IMR-90 (cell line): ENCODE data around the gene DLX3. TPM values are rescaled to one million over a fixed set of nuclear protein-coding genes. Genes with fewer than 3 reads are reported as not detected.

Source experiments
- ATAC-seq: fragments of 200-7000 bp; cut with Tn5 transposase; 2 replicates; pipeline ENCODE4 v1.9.1; 2020; ENCODE audit warnings: low read depth, mild to moderate bottlenecking, moderate library complexity
- BruUV-seq: library from RNA; stranded (reverse); fragments of 400-500 nt; replicated peaks from 2 replicates; lab custom pipeline; 2021; lab: Mats Ljungman, UMichigan
- CTCF ChIA-PET: fragments of 300-600 bp; formaldehyde crosslinking; extraction: SDS; loops from one replicate; lab custom pipeline; 2021; ENCODE audit warnings: antibody characterized with exemption; lab: Yijun Ruan, JAX
- POLR2A ChIA-PET: fragments of 300-600 bp; sonication (Branson Sonifier 250); formaldehyde crosslinking; loops from one replicate; lab custom pipeline; 2022; ENCODE audit warnings: antibody characterized with exemption; ENCODE audit not compliant: unreplicated experiment; lab: Charles Lee
- DNase-seq: peaks from one replicate; pipeline ENCODE4 v3.0.0; 2013
- H2AFZ ChIP-seq: replicated peaks from 2 replicates; pipeline ENCODE3; 2013; ENCODE audit warnings: low read length, mild to moderate bottlenecking; ENCODE audit not compliant: poor library complexity
- H2AK5ac ChIP-seq: 2 replicates; pipeline ENCODE4 v1.6.1; 2013; ENCODE audit warnings: low read depth, low read length, inconsistent platforms
- H2AK9ac ChIP-seq: replicated peaks from 2 replicates; pipeline ENCODE3; 2013; ENCODE audit warnings: mild to moderate bottlenecking, low read depth, low read length, moderate library complexity; ENCODE audit not compliant: poor library complexity
- H2BK120ac ChIP-seq: 2 replicates; pipeline ENCODE4 v1.6.1; 2013; ENCODE audit warnings: low read depth, low read length, inconsistent platforms
- H2BK15ac ChIP-seq: 3 replicates; pipeline ENCODE4 v1.6.1; 2013; ENCODE audit warnings: low read depth, low read length, inconsistent platforms
- H2BK20ac ChIP-seq: 2 replicates; pipeline ENCODE4 v1.6.1; 2013; ENCODE audit warnings: low read depth, mild to moderate bottlenecking, inconsistent platforms, low read length, moderate library complexity
- H2BK5ac ChIP-seq: 2 replicates; pipeline ENCODE4 v1.6.1; 2013; ENCODE audit warnings: mild to moderate bottlenecking, low read depth, low read length, inconsistent platforms; ENCODE audit not compliant: poor library complexity, severe bottlenecking
- H3K14ac ChIP-seq: replicated peaks from 2 replicates; pipeline ENCODE4 v1.6.1; 2013; ENCODE audit warnings: low read depth, low read length, inconsistent platforms
- H3K18ac ChIP-seq: 2 replicates; pipeline ENCODE4 v1.6.1; 2013; ENCODE audit warnings: low read depth, low read length, control low read depth
- H3K23ac ChIP-seq: 2 replicates; pipeline ENCODE4 v1.6.1; 2013; ENCODE audit warnings: low read depth, low read length, inconsistent platforms
- H3K27ac ChIP-seq: 2 replicates; pipeline ENCODE4 v1.5.1; 2013; ENCODE audit warnings: mild to moderate bottlenecking, control low read depth, low read length; ENCODE audit not compliant: insufficient read depth
- H3K27me3 ChIP-seq: 2 replicates; pipeline ENCODE4 v1.6.1; 2013; ENCODE audit warnings: low read length; ENCODE audit not compliant: control insufficient read depth, insufficient read depth
- H3K36me3 ChIP-seq: 2 replicates; pipeline ENCODE4 v1.6.1; 2013; ENCODE audit warnings: low read length, mixed read lengths; ENCODE audit not compliant: control insufficient read depth, insufficient read depth
- H3K4ac ChIP-seq: 2 replicates; pipeline ENCODE4 v1.6.1; 2013; ENCODE audit warnings: low read depth, low read length, inconsistent platforms
- H3K4me1 ChIP-seq: 2 replicates; pipeline ENCODE4 v1.6.1; 2013; ENCODE audit warnings: low read length, mixed read lengths; ENCODE audit not compliant: control insufficient read depth, insufficient read depth
- H3K4me2 ChIP-seq: 2 replicates; pipeline ENCODE4 v1.6.1; 2013; ENCODE audit warnings: low read depth, mild to moderate bottlenecking, control low read depth, low read length, moderate library complexity
- H3K4me3 ChIP-seq: 2 replicates; pipeline ENCODE4 v1.5.1; 2013; ENCODE audit warnings: low read depth, mild to moderate bottlenecking, control low read depth, low read length, moderate library complexity; ENCODE audit not compliant: insufficient read depth
- H3K56ac ChIP-seq: 2 replicates; pipeline ENCODE4 v1.6.1; 2013; ENCODE audit warnings: low read length, inconsistent platforms; ENCODE audit not compliant: insufficient read depth; ENCODE audit errors: extremely low read depth
- H3K79me1 ChIP-seq, 2 experiments: 2 replicates each; pipeline ENCODE4 v1.6.1; 2013; ENCODE audit warnings: low read length in 2 of 2, inconsistent platforms in 1 of 2, low read depth in 1 of 2
- H3K9ac ChIP-seq: 2 replicates; pipeline ENCODE4 v1.6.1; 2013; ENCODE audit warnings: low read depth, low read length, control low read depth
- H3K9me1 ChIP-seq: 2 replicates; pipeline ENCODE4 v1.6.1; 2013; ENCODE audit warnings: low read length, inconsistent platforms; ENCODE audit not compliant: insufficient read depth
- H3K9me3 ChIP-seq: 2 replicates; pipeline ENCODE4 v1.6.1; 2013; ENCODE audit warnings: low read length; ENCODE audit not compliant: control insufficient read depth, insufficient read depth
- H4K20me1 ChIP-seq: 2 replicates; pipeline ENCODE4 v1.6.1; 2013; ENCODE audit warnings: low read length, inconsistent platforms; ENCODE audit not compliant: insufficient read depth
- H4K5ac ChIP-seq: 2 replicates; pipeline ENCODE4 v1.6.1; 2013; ENCODE audit warnings: mild to moderate bottlenecking, low read depth, low read length, control low read depth
- H4K8ac ChIP-seq, 2 experiments: 2 replicates each; pipeline ENCODE4 v1.6.1; 2013; ENCODE audit warnings: low read depth in 2 of 2, low read length in 2 of 2, control low read depth in 1 of 2, inconsistent platforms in 1 of 2
- H4K91ac ChIP-seq: 2 replicates; pipeline ENCODE4 v1.6.1; 2013; ENCODE audit warnings: low read depth, low read length, inconsistent platforms; ENCODE audit not compliant: insufficient read depth
- CHD1 ChIP-seq: IDR thresholded peaks from 2 replicates; pipeline ENCODE4 v1.6.1; 2012; ENCODE audit warnings: low read depth, low read length, improper control_type of control experiment
- NFE2L2 ChIP-seq: fragments of 150-350 bp; IDR thresholded peaks from 2 replicates; pipeline ENCODE4 v1.6.1; 2016; ENCODE audit warnings: low read depth, mild to moderate bottlenecking, low read length
- WGBS, 2 experiments: methylation state at CpG; one replicate each; pipeline versions ENCODE4 v1.1.5 to v1.1.7; 2013; ENCODE audit warnings: missing lambda C conversion rate in 2 of 2; ENCODE audit not compliant: insufficient read length in 1 of 2; ENCODE audit errors: extremely low coverage in 2 of 2; 5-methylcytosine and 5-hydroxymethylcytosine counted together
- dilution Hi-C: fragments of 300-500 bp; cut with HindIII; formaldehyde crosslinking; loops from one replicate; pipeline ENCODE4 v1.14.3; 2018; ENCODE audit warnings: low sequenced_read_pairs; ENCODE audit not compliant: unreplicated experiment
- in situ Hi-C: fragments of 300-500 bp; cut with MboI; formaldehyde crosslinking; loops from 3 replicates; pipeline ENCODE4 v1.14.3; 2019; ENCODE audit warnings: low sequenced_read_pairs, inconsistent platforms, mixed read lengths
- intact Hi-C: fragments of 100-400 bp; cut with micrococcal nuclease; formaldehyde crosslinking; loops from 2 replicates; pipeline ENCODE4 v1.10.0; 2022
- polyA plus RNA-seq, 3 experiments: library from polyadenylated mRNA; depleted of rRNA; stranded (reverse); fragments of >200 nt; gene quantifications; 2 replicates each; pipeline ENCODE4 v1.2.3, GENCODE V29; 2012; ENCODE audit warnings: low replicate concordance in 1 of 3
- total RNA-seq: library from RNA; depleted of rRNA; stranded (reverse); fragments of >200 nt; gene quantifications from 2 replicates; pipeline ENCODE4 v1.2.3, GENCODE V29; 2012
- TF ChIP-seq, protein P1 (sequence below): fragments of 150-350 bp; IDR thresholded peaks from 2 replicates; pipeline ENCODE4 v1.6.1; 2017; ENCODE audit warnings: mild to moderate bottlenecking, antibody characterized with exemption, low read length, low read depth
- TF ChIP-seq, protein P2 (sequence below): conservative IDR thresholded peaks from 2 replicates; pipeline ENCODE4 v1.5.1; 2012; ENCODE audit warnings: mild to moderate bottlenecking, low read depth, low read length, improper control_type of control experiment
- TF ChIP-seq, protein P3 (sequence below): fragments of 150-350 bp; IDR thresholded peaks from 2 replicates; pipeline ENCODE4 v1.6.1; 2016; ENCODE audit warnings: low read depth, mild to moderate bottlenecking, low read length, moderate library complexity, borderline replicate concordance

Gene DLX3
- total and polyA plus RNA-seq, 2 of the 4 experiments (the other 2 are of a cell fraction): not detected

DNA sequence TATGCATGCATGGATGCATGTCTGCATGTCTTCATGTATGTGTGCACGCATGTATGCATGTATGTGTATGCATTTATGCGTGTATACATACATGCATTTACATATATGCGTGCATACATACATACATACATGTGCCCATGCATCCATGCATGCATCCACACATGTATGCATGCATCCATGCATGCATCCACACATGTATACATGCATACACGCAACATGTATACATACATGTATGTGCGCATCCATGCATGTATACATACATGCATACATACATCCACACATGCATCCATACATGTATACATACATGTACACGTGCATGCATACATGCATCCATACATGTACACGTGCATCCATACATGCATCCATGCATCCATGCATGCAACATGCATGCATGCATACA lies 29.8 kb upstream of the DLX3 start:
- no peak overlapping the region for H4K91ac ChIP-seq
- WGBS, 2 experiments: 38% methylated on average over 4 of the region's 7 CpGs; no CpG with 5 or more reads in 1 of the 2 experiments
- CTCF ChIA-PET: no interaction called here

More for the DNA sequence above, 29.8 kb upstream of the DLX3 start:
- Histone ChIP-seq H2AFZ (no peak overlapping the region), H3K4me2 (no peak overlapping the region), H3K18ac (no peak overlapping the region), H3K27me3 (no peaks in the 10 kb centered on the region), H3K14ac (no peak overlapping the region), H4K5ac (no peak overlapping the region), H3K36me3 (no peaks in the 10 kb centered on the region), H2BK120ac (no peak overlapping the region), H3K23ac (no peak overlapping the region), H3K9me1 (peaks cover 16% of the 10 kb centered on the region), H2BK15ac (no peak overlapping the region), H3K9me3 (no peaks in the 10 kb centered on the region), H3K27ac (no peak overlapping the region), H2BK5ac (no peak overlapping the region), H3K4ac (no peak overlapping the region), H3K9ac (no peak overlapping the region), H3K4me1 (peaks cover 22% of the 10 kb centered on the region), H2AK5ac (no peak overlapping the region), H3K56ac (no peak overlapping the region), H3K4me3 (no peak overlapping the region), H4K20me1 (no peaks in the 10 kb centered on the region; the same call in 1 of the 2 replicates), H2AK9ac (no peak overlapping the region), H2BK20ac (no peak overlapping the region), H4K8ac (no peak overlapping the region), H3K79me1 (peaks cover 0 to 5% of the 10 kb centered on the region in 2 experiments; a peak in 1 of 4 replicates)
- intact Hi-C loops: no loop called here
- no peak for DNase-seq
- BruUV-seq: no TSS peak
- no peak for ATAC-seq
- TF ChIP-seq, protein P1, sequence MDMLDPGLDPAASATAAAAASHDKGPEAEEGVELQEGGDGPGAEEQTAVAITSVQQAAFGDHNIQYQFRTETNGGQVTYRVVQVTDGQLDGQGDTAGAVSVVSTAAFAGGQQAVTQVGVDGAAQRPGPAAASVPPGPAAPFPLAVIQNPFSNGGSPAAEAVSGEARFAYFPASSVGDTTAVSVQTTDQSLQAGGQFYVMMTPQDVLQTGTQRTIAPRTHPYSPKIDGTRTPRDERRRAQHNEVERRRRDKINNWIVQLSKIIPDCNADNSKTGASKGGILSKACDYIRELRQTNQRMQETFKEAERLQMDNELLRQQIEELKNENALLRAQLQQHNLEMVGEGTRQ: no peak
- TF ChIP-seq CHD1 (no peak), NFE2L2 (no peak)
- TF ChIP-seq, protein P2, sequence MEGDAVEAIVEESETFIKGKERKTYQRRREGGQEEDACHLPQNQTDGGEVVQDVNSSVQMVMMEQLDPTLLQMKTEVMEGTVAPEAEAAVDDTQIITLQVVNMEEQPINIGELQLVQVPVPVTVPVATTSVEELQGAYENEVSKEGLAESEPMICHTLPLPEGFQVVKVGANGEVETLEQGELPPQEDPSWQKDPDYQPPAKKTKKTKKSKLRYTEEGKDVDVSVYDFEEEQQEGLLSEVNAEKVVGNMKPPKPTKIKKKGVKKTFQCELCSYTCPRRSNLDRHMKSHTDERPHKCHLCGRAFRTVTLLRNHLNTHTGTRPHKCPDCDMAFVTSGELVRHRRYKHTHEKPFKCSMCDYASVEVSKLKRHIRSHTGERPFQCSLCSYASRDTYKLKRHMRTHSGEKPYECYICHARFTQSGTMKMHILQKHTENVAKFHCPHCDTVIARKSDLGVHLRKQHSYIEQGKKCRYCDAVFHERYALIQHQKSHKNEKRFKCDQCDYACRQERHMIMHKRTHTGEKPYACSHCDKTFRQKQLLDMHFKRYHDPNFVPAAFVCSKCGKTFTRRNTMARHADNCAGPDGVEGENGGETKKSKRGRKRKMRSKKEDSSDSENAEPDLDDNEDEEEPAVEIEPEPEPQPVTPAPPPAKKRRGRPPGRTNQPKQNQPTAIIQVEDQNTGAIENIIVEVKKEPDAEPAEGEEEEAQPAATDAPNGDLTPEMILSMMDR: no peak
- TF ChIP-seq, protein P3, sequence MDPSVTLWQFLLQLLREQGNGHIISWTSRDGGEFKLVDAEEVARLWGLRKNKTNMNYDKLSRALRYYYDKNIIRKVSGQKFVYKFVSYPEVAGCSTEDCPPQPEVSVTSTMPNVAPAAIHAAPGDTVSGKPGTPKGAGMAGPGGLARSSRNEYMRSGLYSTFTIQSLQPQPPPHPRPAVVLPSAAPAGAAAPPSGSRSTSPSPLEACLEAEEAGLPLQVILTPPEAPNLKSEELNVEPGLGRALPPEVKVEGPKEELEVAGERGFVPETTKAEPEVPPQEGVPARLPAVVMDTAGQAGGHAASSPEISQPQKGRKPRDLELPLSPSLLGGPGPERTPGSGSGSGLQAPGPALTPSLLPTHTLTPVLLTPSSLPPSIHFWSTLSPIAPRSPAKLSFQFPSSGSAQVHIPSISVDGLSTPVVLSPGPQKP: no peak
- in situ Hi-C loops: loop anchor here (5.0 kb wide), 1 partner anchor 62 kb away; no protein-coding TSS in a partner anchor
- dilution Hi-C loops: no loop called here
- POLR2A ChIA-PET: no interaction called here
